ENCODE measurements around the gene EIF3F. TPM values are rescaled to one million over a fixed set of nuclear protein-coding genes. Genes with fewer than 3 reads are reported as not detected.

Gene EIF3F
- total RNA-seq, 4 donors from 2014 or later = 132 to 345 (median 190) TPM

- H3K4me3 ChIP-seq = no peak overlapping the region
- H3K9me3 ChIP-seq = no peaks in the 10 kb centered on the region
- H3K36me3 ChIP-seq = no peaks in the 10 kb centered on the region
- no peaks in the 10 kb centered on the region for H3K27me3 ChIP-seq
- TF ChIP-seq POLR2A (IDR thresholded peaks at IDR 0.05) (no peak), CTCF (IDR thresholded peaks at IDR 0.05) (no peak)
- H3K4me1 ChIP-seq = no peaks in the 10 kb centered on the region
- H3K27ac ChIP-seq = no peak overlapping the region
- DNase-seq = no peak
These were observed 18.5 kb upstream of the EIF3F start for GRCh38 chr11:7968686-7969085.

GRCh38 chr11:7969756-7970646, 17.1 kb upstream of the EIF3F start:
- H3K27me3 ChIP-seq = no peaks in the 10 kb centered on the region
- H3K9me3 ChIP-seq = no peaks in the 10 kb centered on the region
- H3K36me3 ChIP-seq = no peaks in the 10 kb centered on the region
- no peaks in the 10 kb centered on the region for H3K4me1 ChIP-seq
- no peak overlapping the region for H3K27ac ChIP-seq
- H3K4me3 ChIP-seq = no peak overlapping the region
- no peak for DNase-seq
- TF ChIP-seq POLR2A (IDR thresholded peaks at IDR 0.05) (no peak), CTCF (IDR thresholded peaks at IDR 0.05) (no peak)

- no peak overlapping the region for H3K27ac ChIP-seq
- no peaks in the 10 kb centered on the region for H3K4me1 ChIP-seq
- no peak overlapping the region for H3K4me3 ChIP-seq
- DNase-seq = no peak
- no peaks in the 10 kb centered on the region for H3K27me3 ChIP-seq
- H3K36me3 ChIP-seq = no peaks in the 10 kb centered on the region
- H3K9me3 ChIP-seq = no peaks in the 10 kb centered on the region
- TF ChIP-seq POLR2A (IDR thresholded peaks at IDR 0.05) (no peak), CTCF (IDR thresholded peaks at IDR 0.05) (no peak)
These were observed 15.3 kb upstream of the EIF3F start for GRCh38 chr11:7971846-7972245.

- no peak for DNase-seq
- Histone ChIP-seq H3K27ac (no peak overlapping the region), H3K9me3 (no peaks in the 10 kb centered on the region), H3K27me3 (no peaks in the 10 kb centered on the region), H3K4me1 (no peaks in the 10 kb centered on the region), H3K36me3 (no peaks in the 10 kb centered on the region), H3K4me3 (no peak overlapping the region)
- TF ChIP-seq CTCF (IDR thresholded peaks at IDR 0.05) (no peak), POLR2A (IDR thresholded peaks at IDR 0.05) (no peak)
These were observed 14.1 kb upstream of the EIF3F start for GRCh38 chr11:7973011-7973410.

GRCh38 chr11:7974668-7975067, 12.5 kb upstream of the EIF3F start:
- DNase-seq = no peak
- no peaks in the 10 kb centered on the region for H3K27me3 ChIP-seq
- no peak overlapping the region for H3K4me3 ChIP-seq
- no peak for TF ChIP-seq CTCF (IDR thresholded peaks at IDR 0.05)
- no peak for TF ChIP-seq POLR2A (IDR thresholded peaks at IDR 0.05)
- no peaks in the 10 kb centered on the region for H3K9me3 ChIP-seq
- no peak overlapping the region for H3K27ac ChIP-seq
- no peaks in the 10 kb centered on the region for H3K36me3 ChIP-seq
- H3K4me1 ChIP-seq = no peaks in the 10 kb centered on the region

Measured in Peyer's patch (tissue), 4 donors.